Measurements from ENCODE around the gene CLCN6. TPM values are rescaled to one million over a fixed set of nuclear protein-coding genes. Genes with fewer than 3 reads are reported as not detected.

CLCN6 gene
- total RNA-seq, 1 experiment from 2014 or later, result 30.4 TPM

- DNase-seq, result no peak
- Mint-ChIP-seq H3K4me1 (ENCODE audit: low read depth, unreplicated experiment) (no peaks in the 10 kb centered on the region), H3K36me3 (ENCODE audit: insufficient read depth, unreplicated experiment) (peaks cover 77% of the 10 kb centered on the region), H3K4me3 (ENCODE audit: unreplicated experiment) (no peak overlapping the region), H3K27me3 (ENCODE audit: insufficient read depth, unreplicated experiment) (no peaks in the 10 kb centered on the region), H3K27ac (ENCODE audit: unreplicated experiment) (no peak overlapping the region), H3K9me3 (ENCODE audit: unreplicated experiment) (no peaks in the 10 kb centered on the region)
- H3K4me3 ChIP-seq (ENCODE audit: low read depth, low read length), result no peak overlapping the region
- POLR2A ChIA-PET, result interaction anchor here (0.5 kb wide), 1 partner anchor 101 kb away, joined by 4 read pairs; no protein-coding TSS in a partner anchor
- H3K9me3 ChIP-seq, result no peaks in the 10 kb centered on the region
- CTCF ChIA-PET, result no interaction called here
- H3K4me1 ChIP-seq, result no peaks in the 10 kb centered on the region
- intact Hi-C loops (cut with micrococcal nuclease; ENCODE audit: unreplicated experiment), result no loop called here
- no peaks in the 10 kb centered on the region for H3K27me3 ChIP-seq (replicated peaks; ENCODE audit: control insufficient read depth, insufficient read depth, low read length)
- peaks cover 6% of the 10 kb centered on the region for H3K36me3 ChIP-seq (ENCODE audit: control insufficient read depth, insufficient read depth, low read length)
- TF ChIP-seq CTCF (IDR thresholded peaks at IDR 0.05; ENCODE audit: insufficient read depth in 1 of 2, low read depth in 1 of 2, low read length in 1 of 2, severe bottlenecking in 1 of 2, unreplicated experiment in 1 of 2), result no peak
- no TSS peak for BruUV-seq (replicated peaks)
These were observed 26.1 kb downstream of the CLCN6 start for GRCh38 chr1:11831945-11832725.

- Histone ChIP-seq H3K4me1 (no peaks in the 10 kb centered on the region), H3K9me3 (no peaks in the 10 kb centered on the region), H3K4me3 (ENCODE audit: low read depth, low read length) (no peak overlapping the region), H3K36me3 (ENCODE audit: control insufficient read depth, insufficient read depth, low read length) (peaks cover 8% of the 10 kb centered on the region), H3K27me3 (replicated peaks; ENCODE audit: control insufficient read depth, insufficient read depth, low read length) (no peaks in the 10 kb centered on the region)
- no peaks in the 10 kb centered on the region for H3K4me1 Mint-ChIP-seq (ENCODE audit: low read depth, unreplicated experiment)
- H3K4me3 Mint-ChIP-seq (ENCODE audit: unreplicated experiment), result no peak overlapping the region
- BruUV-seq (replicated peaks), result no TSS peak
- POLR2A ChIA-PET, result no interaction called here
- CTCF ChIA-PET, result no interaction called here
- H3K27me3 Mint-ChIP-seq (ENCODE audit: insufficient read depth, unreplicated experiment), result no peaks in the 10 kb centered on the region
- H3K9me3 Mint-ChIP-seq (ENCODE audit: unreplicated experiment), result no peaks in the 10 kb centered on the region
- DNase-seq, result no peak
- peaks cover 73% of the 10 kb centered on the region for H3K36me3 Mint-ChIP-seq (ENCODE audit: insufficient read depth, unreplicated experiment)
- no peak overlapping the region for H3K27ac Mint-ChIP-seq (ENCODE audit: unreplicated experiment)
- intact Hi-C loops (cut with micrococcal nuclease; ENCODE audit: unreplicated experiment), result no loop called here
- TF ChIP-seq CTCF (IDR thresholded peaks at IDR 0.05; ENCODE audit: insufficient read depth in 1 of 2, low read depth in 1 of 2, low read length in 1 of 2, severe bottlenecking in 1 of 2, unreplicated experiment in 1 of 2), result no peak
These were observed 27.5 kb downstream of the CLCN6 start for GRCh38 chr1:11833497-11833896.

- TF ChIP-seq CTCF (IDR thresholded peaks at IDR 0.05; ENCODE audit: insufficient read depth in 1 of 2, low read depth in 1 of 2, low read length in 1 of 2, severe bottlenecking in 1 of 2, unreplicated experiment in 1 of 2), result no peak
- H3K27me3 Mint-ChIP-seq (ENCODE audit: insufficient read depth, unreplicated experiment), result no peaks in the 10 kb centered on the region
- H3K36me3 Mint-ChIP-seq (ENCODE audit: insufficient read depth, unreplicated experiment), result peaks cover 73% of the 10 kb centered on the region
- no TSS peak for BruUV-seq (replicated peaks)
- Histone ChIP-seq H3K4me3 (ENCODE audit: low read depth, low read length) (no peak overlapping the region), H3K27me3 (replicated peaks; ENCODE audit: control insufficient read depth, insufficient read depth, low read length) (no peaks in the 10 kb centered on the region), H3K36me3 (ENCODE audit: control insufficient read depth, insufficient read depth, low read length) (peaks cover 8% of the 10 kb centered on the region), H3K9me3 (no peaks in the 10 kb centered on the region), H3K4me1 (no peaks in the 10 kb centered on the region)
- H3K4me1 Mint-ChIP-seq (ENCODE audit: low read depth, unreplicated experiment), result no peaks in the 10 kb centered on the region
- POLR2A ChIA-PET, result no interaction called here
- no peak overlapping the region for H3K27ac Mint-ChIP-seq (ENCODE audit: unreplicated experiment)
- CTCF ChIA-PET, result no interaction called here
- intact Hi-C loops (cut with micrococcal nuclease; ENCODE audit: unreplicated experiment), result no loop called here
- H3K4me3 Mint-ChIP-seq (ENCODE audit: unreplicated experiment), result no peak overlapping the region
- H3K9me3 Mint-ChIP-seq (ENCODE audit: unreplicated experiment), result no peaks in the 10 kb centered on the region
- DNase-seq, result no peak
These were observed 27.9 kb downstream of the CLCN6 start for GRCh38 chr1:11833900-11834299.

Measured in Caco-2 (cell line).